Measurements from ENCODE around the gene FOXC1.
A peak's percentile ranks its signal among the peaks of the same experiment; 100 is the strongest.

Gene FOXC1

GRCh38 chr6:1596088-1596852 is 13.4 kb upstream of the FOXC1 start:
- peak in 1 of 2 experiments; percentile 60 for DNase-seq (ENCODE audit: low read depth in 1 of 2, low spot score in 1 of 2)
- Histone ChIP-seq H3K4me3 (replicated peaks; ENCODE audit: insufficient read depth, low read length) (no peak overlapping the region), H3K27ac (replicated peaks) (no peak overlapping the region), H3K27me3 (ENCODE audit: insufficient read depth, poor library complexity, severe bottlenecking) (peaks cover 55% of the 10 kb centered on the region)
- TF ChIP-seq POLR2AphosphoS5 (IDR thresholded peaks at IDR 0.05; ENCODE audit: low read depth) (no peak), GABPA (IDR thresholded peaks at IDR 0.05; ENCODE audit: low read depth) (no peak), SPI1 (IDR thresholded peaks at IDR 0.05; ENCODE audit: borderline replicate concordance, low read depth) (no peak), CTCF (IDR thresholded peaks at IDR 0.05; ENCODE audit: insufficient read depth, low read length) (peak; percentile 77)
- TF ChIP-seq, protein P1, sequence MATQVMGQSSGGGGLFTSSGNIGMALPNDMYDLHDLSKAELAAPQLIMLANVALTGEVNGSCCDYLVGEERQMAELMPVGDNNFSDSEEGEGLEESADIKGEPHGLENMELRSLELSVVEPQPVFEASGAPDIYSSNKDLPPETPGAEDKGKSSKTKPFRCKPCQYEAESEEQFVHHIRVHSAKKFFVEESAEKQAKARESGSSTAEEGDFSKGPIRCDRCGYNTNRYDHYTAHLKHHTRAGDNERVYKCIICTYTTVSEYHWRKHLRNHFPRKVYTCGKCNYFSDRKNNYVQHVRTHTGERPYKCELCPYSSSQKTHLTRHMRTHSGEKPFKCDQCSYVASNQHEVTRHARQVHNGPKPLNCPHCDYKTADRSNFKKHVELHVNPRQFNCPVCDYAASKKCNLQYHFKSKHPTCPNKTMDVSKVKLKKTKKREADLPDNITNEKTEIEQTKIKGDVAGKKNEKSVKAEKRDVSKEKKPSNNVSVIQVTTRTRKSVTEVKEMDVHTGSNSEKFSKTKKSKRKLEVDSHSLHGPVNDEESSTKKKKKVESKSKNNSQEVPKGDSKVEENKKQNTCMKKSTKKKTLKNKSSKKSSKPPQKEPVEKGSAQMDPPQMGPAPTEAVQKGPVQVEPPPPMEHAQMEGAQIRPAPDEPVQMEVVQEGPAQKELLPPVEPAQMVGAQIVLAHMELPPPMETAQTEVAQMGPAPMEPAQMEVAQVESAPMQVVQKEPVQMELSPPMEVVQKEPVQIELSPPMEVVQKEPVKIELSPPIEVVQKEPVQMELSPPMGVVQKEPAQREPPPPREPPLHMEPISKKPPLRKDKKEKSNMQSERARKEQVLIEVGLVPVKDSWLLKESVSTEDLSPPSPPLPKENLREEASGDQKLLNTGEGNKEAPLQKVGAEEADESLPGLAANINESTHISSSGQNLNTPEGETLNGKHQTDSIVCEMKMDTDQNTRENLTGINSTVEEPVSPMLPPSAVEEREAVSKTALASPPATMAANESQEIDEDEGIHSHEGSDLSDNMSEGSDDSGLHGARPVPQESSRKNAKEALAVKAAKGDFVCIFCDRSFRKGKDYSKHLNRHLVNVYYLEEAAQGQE (IDR thresholded peaks at IDR 0.05; ENCODE audit: insufficient replicate concordance, low read depth): no peak

DNA sequence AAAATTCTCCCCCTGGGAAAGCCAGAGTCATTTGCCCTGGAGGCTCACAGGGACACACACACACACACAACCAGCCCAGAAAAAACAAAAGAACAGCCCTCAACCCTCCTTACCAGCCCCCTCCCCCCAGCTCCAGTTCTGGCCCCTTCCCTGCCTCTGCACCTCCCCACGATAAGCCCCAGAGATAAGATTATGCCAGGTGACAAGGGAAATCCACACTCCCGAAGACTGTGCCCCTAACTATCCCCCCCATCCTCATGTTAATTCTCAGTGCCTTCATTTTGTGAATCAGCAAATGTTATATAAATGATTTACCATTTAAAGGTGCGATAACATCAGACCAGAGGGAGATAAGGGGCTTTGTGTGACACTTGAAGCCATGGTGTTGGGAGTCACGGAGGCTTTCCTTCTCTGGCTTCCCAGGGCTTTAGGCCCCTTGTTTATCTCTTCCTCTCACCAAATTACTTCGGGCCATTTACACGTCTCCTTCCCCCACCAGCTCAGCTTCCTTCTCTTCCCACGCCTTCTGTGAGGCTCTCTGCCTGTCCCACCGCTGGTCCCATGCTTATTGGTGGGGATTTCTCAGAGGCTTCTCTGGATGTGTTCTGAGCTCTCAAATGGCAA is 12.5 kb upstream of the FOXC1 start:
- TF ChIP-seq, protein P1 (IDR thresholded peaks at IDR 0.05; ENCODE audit: insufficient replicate concordance, low read depth): no peak
- no peak for DNase-seq (ENCODE audit: low read depth in 1 of 2, low spot score in 1 of 2)
- no peak overlapping the region for H3K27ac ChIP-seq (replicated peaks)
- H3K27me3 ChIP-seq (ENCODE audit: insufficient read depth, poor library complexity, severe bottlenecking): peaks cover 64% of the 10 kb centered on the region
- no peak overlapping the region for H3K4me3 ChIP-seq (replicated peaks; ENCODE audit: insufficient read depth, low read length)

DNA sequence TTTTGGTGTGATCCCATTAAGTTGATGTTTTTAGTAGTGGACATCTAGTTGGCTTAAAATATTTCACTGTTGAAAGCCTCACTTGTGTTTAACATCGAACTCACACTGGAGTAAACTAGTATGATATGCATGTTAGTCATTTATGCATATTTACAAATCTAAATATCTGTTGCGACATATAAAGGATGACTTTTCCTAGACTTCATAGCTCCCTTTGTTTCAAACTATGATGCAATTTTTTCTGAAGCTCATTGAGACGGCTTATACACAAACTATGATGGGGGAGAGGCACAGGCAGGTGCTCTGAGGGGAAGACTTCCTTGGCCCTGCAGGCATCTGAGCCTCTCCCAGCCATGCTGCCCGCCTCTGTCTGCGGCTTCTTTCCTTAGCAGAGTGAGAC is 11.8 kb upstream of the FOXC1 start:
- DNase-seq (ENCODE audit: low read depth in 1 of 2, low spot score in 1 of 2): no peak
- Histone ChIP-seq H3K27ac (replicated peaks) (no peak overlapping the region), H3K4me3 (replicated peaks; ENCODE audit: insufficient read depth, low read length) (no peak overlapping the region), H3K27me3 (ENCODE audit: insufficient read depth, poor library complexity, severe bottlenecking) (peaks cover 68% of the 10 kb centered on the region)
- TF ChIP-seq POLR2AphosphoS5 (IDR thresholded peaks at IDR 0.05; ENCODE audit: low read depth) (no peak), SPI1 (IDR thresholded peaks at IDR 0.05; ENCODE audit: borderline replicate concordance, low read depth) (no peak), GABPA (IDR thresholded peaks at IDR 0.05; ENCODE audit: low read depth) (no peak), CTCF (IDR thresholded peaks at IDR 0.05; ENCODE audit: insufficient read depth, low read length) (no peak)
- TF ChIP-seq, protein P1 (IDR thresholded peaks at IDR 0.05; ENCODE audit: insufficient replicate concordance, low read depth): no peak
